Activated CD4-positive, alpha-beta T cell treated with anti-CD3 and anti-CD28 coated beads, Interleukin-2, amount 50 U/mL, for 48 hours (primary cell): Measurements from ENCODE around the gene FBN2.
"Not testable (repeated sequence)": the region's sequence is repeated elsewhere in the genome, so short reads cannot be mapped to it uniquely, and the experiment has no call there.

Experiments used
- DNase-seq, 2 experiments: peaks; one replicate each; pipeline ENCODE4 v3.0.0-alpha.2; 2020

Gene FBN2

GRCh38 chr5:128350705-128351104 is 187.3 kb downstream of the FBN2 start:
- DNase-seq = no peak

GRCh38 chr5:128349044-128349858 is 188.8 kb downstream of the FBN2 start:
- DNase-seq = no peak

GRCh38 chr5:128346038-128346437 is 192.0 kb downstream of the FBN2 start:
- DNase-seq = no peak

GRCh38 chr5:128345247-128345646 is 192.8 kb downstream of the FBN2 start:
- DNase-seq = no peak

GRCh38 chr5:128343168-128343567 is 194.9 kb downstream of the FBN2 start:
- DNase-seq = no peak

DNA sequence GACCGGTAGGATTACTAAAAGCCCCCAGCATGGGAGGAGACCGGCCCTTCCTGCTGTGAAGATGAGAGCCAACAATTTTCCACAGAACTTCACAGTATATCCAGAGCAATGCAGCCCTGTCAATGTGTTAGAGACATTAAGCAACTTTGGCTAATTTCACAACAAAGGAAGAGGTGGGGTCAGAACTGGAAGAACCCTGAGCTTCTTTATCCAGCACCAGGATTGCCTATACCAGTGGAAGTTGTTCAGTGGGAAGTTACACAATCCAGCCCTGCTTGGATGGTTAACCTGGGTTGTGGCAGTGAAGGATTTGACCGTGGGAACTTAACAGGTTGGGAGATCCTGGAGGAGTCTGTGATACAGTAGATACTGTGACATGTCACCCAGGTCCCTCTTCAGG is 197.0 kb downstream of the FBN2 start:
- no peak for DNase-seq

GRCh38 chr5:128340648-128341047 is 197.4 kb downstream of the FBN2 start:
- DNase-seq = no peak

DNA sequence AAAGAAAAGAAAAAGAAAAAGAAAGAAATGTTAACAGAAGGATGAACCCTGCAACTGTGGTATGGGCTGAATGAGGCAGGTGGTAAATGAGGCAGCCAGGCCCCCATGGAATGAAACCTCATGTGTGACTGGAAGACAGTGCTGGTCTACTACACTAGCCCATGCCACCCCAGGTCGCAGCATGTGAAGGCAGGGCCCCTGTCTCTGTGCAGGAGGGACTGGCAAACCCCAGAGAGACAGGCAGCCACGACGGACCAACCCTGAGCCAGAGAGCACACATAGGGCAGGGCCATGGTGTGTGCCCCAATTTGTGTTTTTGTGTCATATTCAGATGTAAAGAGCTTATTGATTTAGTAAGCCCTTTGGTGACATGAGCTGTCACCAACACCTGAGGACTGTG is 198.5 kb downstream of the FBN2 start:
- DNase-seq = no peak

- no peak for DNase-seq
Measured at GRCh38 chr5:128338649-128339048, 199.4 kb downstream of the FBN2 start.

DNA sequence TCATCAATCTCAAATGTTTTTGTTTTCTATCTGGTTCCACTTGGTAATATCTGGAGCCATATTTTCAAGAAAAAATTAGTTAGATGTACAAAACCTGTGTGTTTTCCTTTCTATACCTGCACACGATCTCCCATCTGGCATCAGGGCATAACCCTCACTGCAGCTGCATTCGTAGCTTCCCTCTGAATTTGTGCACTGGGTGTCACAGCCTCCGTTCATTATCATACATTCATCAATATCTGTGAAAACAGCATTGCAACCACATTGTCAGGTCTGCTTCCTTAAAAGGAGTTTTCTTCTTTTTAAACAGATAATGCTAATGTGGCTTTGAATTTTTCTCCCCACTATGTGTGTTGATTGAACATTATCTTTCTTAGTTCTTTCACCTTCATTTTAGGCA is 202.7 kb downstream of the FBN2 start:
- DNase-seq = no peak

DNA sequence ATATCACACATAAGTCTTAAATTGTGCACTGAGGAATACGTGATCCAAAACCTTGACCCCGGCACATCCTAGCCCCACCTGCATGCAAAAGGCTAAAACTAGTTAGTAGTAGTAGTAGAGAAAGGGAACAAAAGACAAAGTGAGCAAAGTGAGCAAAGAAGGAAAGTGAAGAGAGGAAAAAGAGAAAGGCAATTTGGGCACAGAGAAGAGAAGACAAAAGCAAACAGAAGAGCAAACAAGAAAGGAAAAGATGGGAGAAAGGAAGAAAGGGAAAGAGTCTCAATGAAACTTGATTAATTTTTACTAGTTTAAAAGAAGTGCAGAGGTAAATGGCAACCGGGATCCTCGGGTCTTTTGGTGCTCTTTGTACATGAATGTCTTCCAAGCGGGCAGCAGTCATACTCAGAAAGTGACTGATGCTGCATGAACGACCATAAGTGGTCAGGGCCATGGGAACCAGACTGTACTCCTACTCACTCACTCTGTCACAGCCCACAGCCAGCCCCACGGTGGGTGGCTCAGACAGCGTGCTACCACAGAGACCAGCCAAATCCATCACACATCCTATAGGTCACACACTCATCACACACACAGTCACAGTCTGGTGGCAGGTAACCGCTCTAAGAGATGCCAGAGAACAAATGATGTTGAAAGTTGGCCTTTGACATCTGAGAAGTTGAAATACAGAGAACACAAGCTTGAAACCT is 203.9 kb downstream of the FBN2 start:
- no peak for DNase-seq

DNA sequence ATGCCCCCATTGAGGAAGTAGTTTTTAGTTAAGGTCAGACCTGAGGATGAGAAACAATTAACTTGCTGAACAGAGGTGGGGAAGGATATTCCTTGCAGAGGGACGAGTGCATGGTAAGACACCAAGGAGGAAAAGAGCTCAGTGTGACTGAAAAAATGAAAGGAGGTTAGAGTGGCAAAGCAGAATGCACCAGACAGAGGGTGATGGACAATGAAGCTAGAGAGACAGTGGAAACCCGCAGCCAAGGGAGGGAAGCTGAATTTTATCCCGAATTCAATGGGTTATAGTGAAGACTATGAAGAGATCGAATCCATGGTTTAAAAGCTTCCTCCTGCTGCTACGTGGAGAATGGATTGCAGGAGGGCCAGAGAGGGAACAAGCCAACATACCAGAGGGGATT is 206.8 kb downstream of the FBN2 start:
- no peak for DNase-seq

DNA sequence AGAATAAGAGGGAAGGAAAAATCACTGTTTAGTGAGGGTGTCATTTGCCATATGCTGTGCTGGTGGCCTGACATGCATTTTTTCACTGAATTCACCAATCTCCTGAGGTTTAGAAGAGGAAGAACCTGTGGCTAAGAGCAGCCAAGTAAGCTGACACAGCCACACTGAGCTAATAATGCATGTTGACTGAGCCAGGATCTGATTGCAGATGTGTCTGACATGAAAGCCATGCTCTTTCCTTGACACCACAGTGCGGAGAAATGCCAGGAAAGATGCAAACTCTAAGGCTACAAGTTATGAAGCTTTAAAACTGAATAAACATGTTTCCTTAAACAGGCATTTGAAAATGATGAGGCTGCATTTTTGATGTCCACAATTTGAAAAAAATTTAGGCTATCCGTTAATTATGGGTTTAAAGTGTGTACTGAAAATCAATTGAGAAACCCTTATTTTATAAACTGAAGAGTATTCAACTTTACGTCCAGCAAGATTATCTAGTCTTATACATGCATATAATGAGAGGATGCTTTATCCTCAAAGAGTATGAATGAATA is 208.6 kb downstream of the FBN2 start:
- no peak for DNase-seq

DNA sequence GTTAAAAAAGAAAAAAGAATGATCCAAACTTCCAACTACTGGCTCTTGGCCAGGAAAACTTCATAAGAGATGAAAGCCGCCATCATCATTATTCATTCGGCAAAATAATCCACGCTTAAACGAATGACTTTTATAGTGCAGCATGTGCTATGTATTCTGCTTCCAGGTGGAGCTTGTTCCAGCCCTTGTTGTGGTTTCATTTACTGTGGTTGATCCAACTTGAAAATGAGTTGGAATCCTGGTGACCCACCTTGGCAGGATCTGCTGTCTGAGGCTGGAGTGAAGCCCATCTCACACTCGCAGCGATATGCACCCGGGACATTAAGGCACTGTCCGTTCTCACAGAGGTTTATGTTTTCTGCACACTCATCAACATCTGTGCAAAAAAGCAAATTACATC is 209.6 kb downstream of the FBN2 start:
- no peak for DNase-seq

DNA sequence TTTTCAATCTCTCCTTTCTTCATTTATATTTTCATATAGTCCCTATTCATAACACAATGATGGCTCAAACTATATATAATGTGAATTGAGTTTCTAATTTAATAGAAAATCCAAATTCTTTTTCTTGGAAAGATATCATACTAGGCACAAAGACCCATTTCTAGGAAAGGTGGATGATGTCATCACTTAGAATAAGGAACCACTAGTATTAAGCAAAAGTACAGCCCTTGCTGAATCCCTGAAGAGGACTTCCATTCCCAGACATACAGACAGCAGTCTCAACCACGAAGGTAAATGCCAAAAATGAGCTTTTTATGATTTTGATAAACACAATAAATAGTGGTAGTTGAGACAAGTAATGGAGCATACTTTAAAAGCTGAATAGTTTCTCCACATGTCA is 210.0 kb downstream of the FBN2 start:
- no peak for DNase-seq

DNA sequence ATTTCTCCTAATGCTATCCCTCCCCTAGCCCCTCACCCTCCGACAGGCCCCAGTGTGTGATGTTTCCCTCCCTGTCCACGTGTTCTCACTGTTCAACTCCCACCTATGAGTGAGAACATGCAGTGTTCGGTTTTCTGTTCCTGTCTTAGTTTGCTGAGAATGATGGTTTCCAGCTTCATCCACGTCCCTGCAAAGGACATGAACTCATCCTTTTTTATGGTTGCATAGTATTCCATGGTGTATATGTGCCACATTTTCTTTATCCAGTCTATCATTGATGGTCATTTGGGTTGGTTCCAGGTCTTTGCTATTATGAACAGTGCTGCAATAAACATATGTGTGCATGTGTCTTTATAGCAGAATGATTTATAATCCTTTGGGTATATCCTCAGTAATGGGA is 216.6 kb downstream of the FBN2 start:
- DNase-seq = not testable (repeated sequence)

GRCh38 chr5:128318691-128319090 is 219.4 kb downstream of the FBN2 start:
- DNase-seq = no peak

GRCh38 chr5:128317481-128317880 is 220.6 kb downstream of the FBN2 start:
- no peak for DNase-seq

GRCh38 chr5:128315671-128316070 is 222.4 kb downstream of the FBN2 start:
- DNase-seq = no peak

- no peak for DNase-seq
Measured at GRCh38 chr5:128305341-128305740, 232.7 kb downstream of the FBN2 start.

DNA sequence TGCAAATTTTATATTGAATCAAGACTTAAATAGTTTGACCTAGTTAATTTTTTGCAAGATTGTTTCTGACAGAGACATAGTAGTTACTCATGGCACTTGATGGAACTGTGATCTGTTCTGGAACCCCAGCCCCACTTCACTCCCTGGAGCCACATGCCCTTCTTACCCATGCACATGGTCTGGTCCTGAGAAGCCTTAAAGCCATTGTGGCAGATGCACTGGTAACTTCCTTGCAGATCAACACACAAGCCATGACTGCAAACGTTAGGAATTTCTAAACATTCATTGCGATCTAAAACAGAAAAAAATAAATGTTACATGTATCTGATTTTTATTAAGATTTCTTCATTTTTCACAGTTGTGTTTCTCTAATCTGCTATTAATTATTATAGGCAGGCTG is 233.3 kb downstream of the FBN2 start:
- no peak for DNase-seq

DNA sequence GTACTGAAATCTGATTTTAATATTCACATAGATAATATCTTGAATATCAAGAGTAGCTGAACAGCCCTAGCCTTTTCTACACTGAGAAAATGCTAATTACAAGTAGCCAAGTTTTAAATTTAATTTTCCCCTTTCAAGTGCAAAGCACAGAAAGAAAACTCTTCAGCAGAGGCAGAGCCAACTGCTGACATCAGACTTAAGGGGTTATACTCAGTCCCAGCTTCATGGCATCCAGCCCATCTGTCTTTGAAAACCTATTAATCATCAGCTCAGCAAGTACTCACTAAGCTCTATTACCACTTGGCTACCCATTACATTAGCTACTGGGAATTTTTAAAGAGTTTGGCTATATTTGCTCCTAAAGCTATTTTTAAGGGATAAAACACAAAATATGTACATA is 234.0 kb downstream of the FBN2 start:
- DNase-seq = no peak

DNA sequence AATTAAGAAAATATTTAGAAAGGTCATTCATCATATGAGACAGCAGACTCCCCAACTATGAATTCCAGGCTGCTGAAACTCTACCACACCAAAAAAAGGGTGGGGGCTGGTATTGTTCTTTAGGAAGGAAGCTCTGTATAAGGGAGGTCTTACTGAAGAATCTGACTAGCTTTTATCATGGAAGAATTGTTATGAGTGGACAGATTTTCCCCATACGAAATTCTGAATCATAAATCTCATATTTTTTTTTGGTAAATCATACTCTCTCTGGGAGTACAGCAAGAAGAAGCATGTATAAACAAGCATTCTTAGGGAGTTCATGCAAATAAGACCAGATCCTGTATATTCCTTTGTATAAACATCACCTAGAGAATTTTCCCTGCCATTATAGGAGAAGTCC is 234.5 kb downstream of the FBN2 start:
- no peak for DNase-seq

DNA sequence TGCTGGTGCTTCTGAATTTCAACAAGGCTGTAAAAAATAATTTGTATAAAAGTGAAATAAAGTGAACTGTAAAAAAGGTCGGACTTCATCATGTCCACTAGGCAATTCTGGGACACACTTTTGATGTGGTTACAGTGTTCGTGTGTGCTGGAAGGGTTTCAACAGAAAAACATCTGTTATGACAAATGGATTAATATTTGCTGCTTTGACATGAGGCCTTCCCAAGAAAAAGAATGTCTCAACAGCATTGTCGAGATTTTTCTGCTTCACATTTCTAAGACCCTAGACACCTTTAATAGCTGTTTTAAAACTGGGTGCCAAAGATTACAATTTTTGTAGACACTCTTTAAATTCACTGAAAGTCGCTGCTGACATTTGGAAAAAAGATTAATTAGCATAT is 237.9 kb downstream of the FBN2 start:
- DNase-seq = no peak
